ENCODE data around the gene CACNB4.

DNA sequence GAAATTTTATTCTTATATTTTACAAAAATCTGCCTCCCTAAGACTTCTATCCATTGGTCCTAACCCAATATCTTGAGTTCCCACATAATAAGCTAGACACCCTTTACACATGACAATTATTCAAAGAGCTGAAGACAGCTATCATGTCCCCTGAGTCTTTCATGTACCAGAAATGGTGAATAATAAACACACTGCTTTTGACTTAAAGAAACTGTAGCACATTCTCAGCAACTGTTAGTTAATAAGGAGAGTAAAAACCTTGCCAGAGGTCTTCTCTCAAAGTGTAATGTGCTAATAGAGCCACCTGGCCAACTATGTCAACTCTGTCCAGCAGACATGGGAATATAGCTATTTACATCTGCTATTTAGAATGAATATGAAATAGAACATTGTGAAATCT is 160.9 kb downstream of the CACNB4 start:
- TF ChIP-seq, protein P1, sequence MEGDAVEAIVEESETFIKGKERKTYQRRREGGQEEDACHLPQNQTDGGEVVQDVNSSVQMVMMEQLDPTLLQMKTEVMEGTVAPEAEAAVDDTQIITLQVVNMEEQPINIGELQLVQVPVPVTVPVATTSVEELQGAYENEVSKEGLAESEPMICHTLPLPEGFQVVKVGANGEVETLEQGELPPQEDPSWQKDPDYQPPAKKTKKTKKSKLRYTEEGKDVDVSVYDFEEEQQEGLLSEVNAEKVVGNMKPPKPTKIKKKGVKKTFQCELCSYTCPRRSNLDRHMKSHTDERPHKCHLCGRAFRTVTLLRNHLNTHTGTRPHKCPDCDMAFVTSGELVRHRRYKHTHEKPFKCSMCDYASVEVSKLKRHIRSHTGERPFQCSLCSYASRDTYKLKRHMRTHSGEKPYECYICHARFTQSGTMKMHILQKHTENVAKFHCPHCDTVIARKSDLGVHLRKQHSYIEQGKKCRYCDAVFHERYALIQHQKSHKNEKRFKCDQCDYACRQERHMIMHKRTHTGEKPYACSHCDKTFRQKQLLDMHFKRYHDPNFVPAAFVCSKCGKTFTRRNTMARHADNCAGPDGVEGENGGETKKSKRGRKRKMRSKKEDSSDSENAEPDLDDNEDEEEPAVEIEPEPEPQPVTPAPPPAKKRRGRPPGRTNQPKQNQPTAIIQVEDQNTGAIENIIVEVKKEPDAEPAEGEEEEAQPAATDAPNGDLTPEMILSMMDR (conservative IDR thresholded peaks at IDR 0.05 in 1 of 2, IDR thresholded peaks at IDR 0.05 in 1 of 2; ENCODE audit: extremely low read depth in 1 of 2, insufficient read depth in 1 of 2, low read depth in 1 of 2, low read length in 2 of 2) = no peak
- TF ChIP-seq EZH2 (IDR thresholded peaks at IDR 0.05; ENCODE audit: borderline replicate concordance, low read length) = no peak

Measured in mammary epithelial cell (primary cell).